ENCODE results near the gene GALNT2. TPM values are rescaled to one million over a fixed set of nuclear protein-coding genes. Genes with fewer than 3 reads are reported as not detected.

GALNT2 gene
- total and polyA plus RNA-seq, 2 of the 4 experiments (the other 2 are of a cell fraction) = 50.4 to 189 TPM

- Histone ChIP-seq H3K4me2 (ENCODE audit: low read depth, low read length) (no peak overlapping the region), H3K4me1 (ENCODE audit: control insufficient read depth, insufficient read depth, low read length) (no peaks in the 10 kb centered on the region), H3K27me3 (ENCODE audit: control insufficient read depth, insufficient read depth, low read length) (no peaks in the 10 kb centered on the region; the same call in 1 of the 2 replicates), H2BK120ac (ENCODE audit: low read depth, low read length) (no peak overlapping the region), H4K5ac (ENCODE audit: low read depth, low read length) (no peak overlapping the region), H4K20me1 (ENCODE audit: insufficient read depth, low read length) (no peaks in the 10 kb centered on the region), H2AK9ac (replicated peaks; ENCODE audit: low read depth, low read length, poor library complexity) (no peak overlapping the region), H3K9ac (ENCODE audit: low read depth, low read length) (no peak overlapping the region), H3K9me3 (ENCODE audit: control insufficient read depth, insufficient read depth, low read length) (no peaks in the 10 kb centered on the region), H3K14ac (replicated peaks; ENCODE audit: low read depth, low read length) (no peak overlapping the region), H3K18ac (ENCODE audit: low read depth, low read length) (no peak overlapping the region), H2BK5ac (ENCODE audit: low read depth, low read length, poor library complexity, severe bottlenecking) (no peak overlapping the region), H3K79me1 (ENCODE audit: low read depth in 1 of 2, low read length in 2 of 2) (no peaks in the 10 kb centered on the region), H3K36me3 (ENCODE audit: control insufficient read depth, insufficient read depth, low read length) (no peaks in the 10 kb centered on the region), H2BK20ac (ENCODE audit: low read depth, low read length) (no peak overlapping the region), H3K4ac (ENCODE audit: low read depth, low read length) (no peak overlapping the region), H3K4me3 (ENCODE audit: insufficient read depth, low read depth, low read length) (no peak overlapping the region), H4K8ac (ENCODE audit: low read depth in 2 of 2, low read length in 2 of 2) (no peak overlapping the region), H2AFZ (replicated peaks; ENCODE audit: low read length, poor library complexity) (no peak overlapping the region), H2BK15ac (ENCODE audit: low read depth, low read length) (no peak overlapping the region), H3K27ac (ENCODE audit: insufficient read depth, low read length) (no peak overlapping the region), H3K23ac (ENCODE audit: low read depth, low read length) (no peak overlapping the region), H4K91ac (ENCODE audit: insufficient read depth, low read depth, low read length) (no peak overlapping the region), H3K9me1 (ENCODE audit: insufficient read depth, low read length) (no peaks in the 10 kb centered on the region), H2AK5ac (ENCODE audit: low read depth, low read length) (no peak overlapping the region), H3K56ac (ENCODE audit: extremely low read depth, insufficient read depth, low read length) (no peak overlapping the region)
- in situ Hi-C loops (cut with MboI; ENCODE audit: low sequenced_read_pairs) = loop anchor here (25.0 kb wide), 1 partner anchor 1059 kb away; the partner anchor contains the start of gene RAB4A
- CTCF ChIA-PET = no interaction called here
- no TSS peak for BruUV-seq (replicated peaks)
- ATAC-seq (ENCODE audit: low read depth) (no peak), DNase-seq (no peak)
- intact Hi-C loops (cut with micrococcal nuclease) = no loop called here
- POLR2A ChIA-PET (ENCODE audit: unreplicated experiment) = no interaction called here
- TF ChIP-seq BHLHE40 (IDR thresholded peaks at IDR 0.05; ENCODE audit: low read depth, low read length) = no peak
- TF ChIP-seq ELK1 (IDR thresholded peaks at IDR 0.05; ENCODE audit: borderline replicate concordance, low read depth, low read length) = no peak
- no peak for TF ChIP-seq RCOR1 (IDR thresholded peaks at IDR 0.05; ENCODE audit: insufficient replicate concordance, low read length)
- no peak for TF ChIP-seq MAFK (IDR thresholded peaks at IDR 0.05; ENCODE audit: low read depth, low read length)
- no peak for TF ChIP-seq FOS (IDR thresholded peaks at IDR 0.05; ENCODE audit: low read depth, low read length)
- no peak for TF ChIP-seq SMC3 (IDR thresholded peaks at IDR 0.05; ENCODE audit: low read depth, low read length)
- TF ChIP-seq RAD21 (IDR thresholded peaks at IDR 0.05; ENCODE audit: low read length) = no peak
- TF ChIP-seq NFE2L2 (IDR thresholded peaks at IDR 0.05; ENCODE audit: low read depth, low read length) = no peak
- TF ChIP-seq POLR2A (IDR thresholded peaks at IDR 0.05; ENCODE audit: low read depth, low read length) = no peak
- TF ChIP-seq USF2 (IDR thresholded peaks at IDR 0.05; ENCODE audit: low read depth, low read length) = no peak
- no peak for TF ChIP-seq MXI1 (IDR thresholded peaks at IDR 0.05; ENCODE audit: borderline replicate concordance, low read depth, low read length)
- WGBS, 2 experiments (ENCODE audit: extremely low coverage in 2 of 2, insufficient read length in 1 of 2) = no CpG with 5 or more reads among the region's 4 CpGs
- dilution Hi-C loops (cut with HindIII; ENCODE audit: low sequenced_read_pairs, unreplicated experiment) = no loop called here
These were observed 253.8 kb downstream of the GALNT2 start for GRCh38 chr1:230320804-230321203.

All from IMR-90 (cell line).